ENCODE measurements around the gene LRRN2.

DNA sequence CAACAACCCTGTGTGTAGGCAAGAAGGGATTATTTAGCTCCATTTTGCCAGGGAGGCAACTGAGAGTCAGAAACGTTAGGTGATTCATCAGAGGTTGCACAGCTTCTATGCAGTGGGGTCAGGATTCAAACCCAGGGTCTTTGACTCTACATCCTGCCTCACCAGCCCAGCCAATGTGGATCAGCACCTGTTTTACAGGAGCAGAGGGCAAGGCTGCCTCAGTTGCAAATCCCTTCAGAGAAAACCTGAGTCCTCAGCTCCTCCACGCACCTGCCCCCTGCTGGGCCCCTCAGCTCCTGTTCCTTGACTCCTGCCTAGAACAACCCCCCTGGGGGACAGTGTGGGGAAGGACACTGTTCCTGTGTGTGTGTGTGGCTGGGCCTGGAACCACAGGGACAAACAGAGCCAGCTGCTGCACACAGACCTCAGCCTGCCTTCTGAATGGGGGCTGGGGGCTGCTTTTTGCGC is 61.6 kb downstream of the LRRN2 start:
- TF ChIP-seq CTCF (IDR thresholded peaks at IDR 0.05) (peak in 2 of 5 experiments; percentile 7 to 15), POLR2A (IDR thresholded peaks at IDR 0.05) (no peak)
